Sigmoid colon (tissue), 7 donors: Measurements from ENCODE around the gene GPATCH8. TPM values are rescaled to one million over a fixed set of nuclear protein-coding genes. Genes with fewer than 3 reads are reported as not detected.

Source experiments
- DNase-seq: peaks from one replicate; pipeline ENCODE4 v3.0.0-alpha.2; 2019
- H3K27ac ChIP-seq, 4 donors: fragments of 200-600 bp; sonication (generic); one replicate each; pipeline ENCODE4 v1.5.1; 2016 to 2019; ENCODE audit warnings: mild to moderate bottlenecking in 1 of 4
- H3K27me3 ChIP-seq, 3 donors: fragments of 200-600 bp; sonication (generic); one replicate each; pipeline ENCODE4 v1.5.1; 2019; ENCODE audit warnings: mild to moderate bottlenecking in 1 of 3
- H3K36me3 ChIP-seq, 4 donors: fragments of 200-600 bp; sonication (generic); one replicate each; pipeline ENCODE4 v1.5.1; 2016 to 2019
- H3K4me1 ChIP-seq, 4 donors: fragments of 200-600 bp; sonication (generic); one replicate each; pipeline ENCODE4 v1.5.1; 2017 to 2019
- H3K4me3 ChIP-seq, 4 donors: fragments of 200-600 bp; sonication (generic); one replicate each; pipeline ENCODE4 v1.5.1; 2017 to 2019; ENCODE audit warnings: mild to moderate bottlenecking in 2 of 4, moderate library complexity in 1 of 4
- H3K9me3 ChIP-seq, 4 donors: fragments of 200-600 bp in 3 of 4; sonication (generic) in 3 of 4; one replicate each; pipeline versions ENCODE4 v1.5.1 to v1.6.1; 2013 to 2019
- EP300 ChIP-seq, 4 donors: sonication (generic); formaldehyde crosslinking; IDR thresholded peaks; one replicate each; pipeline ENCODE4 v1.6.1; 2017; ENCODE audit warnings: antibody characterized with exemption in 4 of 4
- POLR2A ChIP-seq, 2 donors: fragments of 450-650 bp; IDR thresholded peaks; one replicate each; pipeline ENCODE4 v1.6.1; 2016; ENCODE audit warnings: antibody characterized with exemption in 2 of 2, mild to moderate bottlenecking in 2 of 2, moderate library complexity in 2 of 2
- POLR2AphosphoS5 ChIP-seq, 4 donors: sonication (generic); formaldehyde crosslinking; IDR thresholded peaks; one replicate each; pipeline ENCODE4 v1.6.1; 2017; ENCODE audit warnings: antibody characterized with exemption in 4 of 4
- WGBS, 2 donors: extraction: QIAGEN DNeasy Blood & Tissue Kit; methylation state at CpG; one replicate each; pipeline ENCODE4 v1.1.7; 2013; 5-methylcytosine and 5-hydroxymethylcytosine counted together
- intact Hi-C: fragments of 100-400 bp; cut with DNase I; formaldehyde crosslinking; loops from one replicate; pipeline ENCODE4 v1.15.1; 2023
- polyA plus RNA-seq, 3 donors: library from polyadenylated mRNA; stranded (reverse); fragments of 200-250 nt; gene quantifications; one replicate each; pipeline ENCODE4 v1.2.3, GENCODE V29; 2013
- total RNA-seq, 4 donors: library from RNA; depleted of rRNA; stranded (reverse); fragments of >200 nt; gene quantifications; one replicate each; pipeline ENCODE4 v1.1.0, GENCODE V29; 2016
- TF ChIP-seq, protein P1 (sequence below), 4 experiments: fragments of 450-650 bp in 3 of 4; fragments of 200-600 bp in 1 of 4; IDR thresholded peaks; one replicate each; pipeline ENCODE4 v1.5.1; 2016 to 2019; ENCODE audit warnings: antibody characterized with exemption in 4 of 4, mild to moderate bottlenecking in 3 of 4, moderate library complexity in 2 of 4
- donor health status: healthy with polysubstance abuse.
- donor health status: Bipolar disorder and iron deficiency.
- donor health status: healthy.

The GPATCH8 gene
- total and polyA plus RNA-seq, 7 donors, result 4.8 to 43.2 (median 27.5) TPM

DNA sequence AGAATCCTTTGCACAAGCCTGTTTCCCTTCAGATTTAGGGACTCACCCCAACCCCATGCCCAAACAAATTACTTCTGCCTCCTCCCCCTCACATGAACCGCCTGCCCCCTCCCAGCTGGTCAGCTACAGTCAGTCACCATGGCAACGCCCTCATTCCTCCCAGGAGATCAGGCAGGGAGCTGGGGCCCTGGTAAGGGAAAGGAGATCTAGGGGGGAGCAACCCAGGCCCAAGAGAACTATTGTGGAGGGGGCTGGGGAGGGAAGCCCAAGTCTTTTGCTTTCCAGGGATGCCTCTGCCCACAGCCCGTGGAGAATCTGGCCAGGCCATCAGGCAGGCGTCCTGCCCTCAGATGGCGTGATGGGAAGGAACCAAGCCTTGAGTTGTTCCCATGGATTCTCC is 142.4 kb downstream of the GPATCH8 start:
- no peak overlapping the region for H3K27ac ChIP-seq
- TF ChIP-seq POLR2AphosphoS5 (IDR thresholded peaks at IDR 0.05) (no peak), POLR2A (IDR thresholded peaks at IDR 0.05) (no peak), EP300 (IDR thresholded peaks at IDR 0.05) (no peak)
- TF ChIP-seq, protein P1, sequence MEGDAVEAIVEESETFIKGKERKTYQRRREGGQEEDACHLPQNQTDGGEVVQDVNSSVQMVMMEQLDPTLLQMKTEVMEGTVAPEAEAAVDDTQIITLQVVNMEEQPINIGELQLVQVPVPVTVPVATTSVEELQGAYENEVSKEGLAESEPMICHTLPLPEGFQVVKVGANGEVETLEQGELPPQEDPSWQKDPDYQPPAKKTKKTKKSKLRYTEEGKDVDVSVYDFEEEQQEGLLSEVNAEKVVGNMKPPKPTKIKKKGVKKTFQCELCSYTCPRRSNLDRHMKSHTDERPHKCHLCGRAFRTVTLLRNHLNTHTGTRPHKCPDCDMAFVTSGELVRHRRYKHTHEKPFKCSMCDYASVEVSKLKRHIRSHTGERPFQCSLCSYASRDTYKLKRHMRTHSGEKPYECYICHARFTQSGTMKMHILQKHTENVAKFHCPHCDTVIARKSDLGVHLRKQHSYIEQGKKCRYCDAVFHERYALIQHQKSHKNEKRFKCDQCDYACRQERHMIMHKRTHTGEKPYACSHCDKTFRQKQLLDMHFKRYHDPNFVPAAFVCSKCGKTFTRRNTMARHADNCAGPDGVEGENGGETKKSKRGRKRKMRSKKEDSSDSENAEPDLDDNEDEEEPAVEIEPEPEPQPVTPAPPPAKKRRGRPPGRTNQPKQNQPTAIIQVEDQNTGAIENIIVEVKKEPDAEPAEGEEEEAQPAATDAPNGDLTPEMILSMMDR (IDR thresholded peaks at IDR 0.05), result no peak
- peaks cover 0 to 18% (median 0%) of the 10 kb centered on the region in 3 donors for H3K27me3 ChIP-seq
- intact Hi-C loops, result no loop called here
- H3K4me1 ChIP-seq, result peaks cover 0 to 23% (median 17%) of the 10 kb centered on the region in 4 donors
- 39 to 65% methylated on average over 5 of the region's 5 CpGs for WGBS, 2 donors
- no peaks in the 10 kb centered on the region for H3K9me3 ChIP-seq
- H3K4me3 ChIP-seq, result no peak overlapping the region
- no peak for DNase-seq
- no peaks in the 10 kb centered on the region for H3K36me3 ChIP-seq

DNA sequence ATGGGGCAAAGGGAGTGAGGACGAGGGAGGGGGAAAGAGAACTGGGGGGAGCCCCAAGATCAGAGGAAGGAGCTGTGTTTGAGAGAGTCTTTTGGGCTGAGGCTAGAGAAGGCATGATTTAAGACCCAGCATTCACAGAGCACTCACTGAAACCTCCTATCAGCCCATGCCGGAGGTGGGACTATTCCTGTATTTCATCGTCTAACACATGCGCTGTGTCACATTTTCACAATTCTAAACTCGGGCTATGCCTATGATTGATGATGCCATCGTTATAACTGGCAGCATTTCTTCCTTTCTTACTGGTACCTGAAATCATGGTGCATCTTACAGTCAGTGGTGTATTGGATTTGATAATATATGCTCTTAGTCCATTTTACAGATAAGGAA is 143.1 kb downstream of the GPATCH8 start:
- DNase-seq, result no peak
- H3K27ac ChIP-seq, result no peak overlapping the region
- H3K4me1 ChIP-seq, result peaks cover 0 to 23% (median 17%) of the 10 kb centered on the region in 4 donors
- no peaks in the 10 kb centered on the region for H3K9me3 ChIP-seq
- WGBS, 2 donors, result 48 to 64% methylated on average over 6 of the region's 6 CpGs
- intact Hi-C loops, result no loop called here
- no peak for TF ChIP-seq POLR2A (IDR thresholded peaks at IDR 0.05)
- TF ChIP-seq, protein P1 (IDR thresholded peaks at IDR 0.05), result no peak
- no peak for TF ChIP-seq EP300 (IDR thresholded peaks at IDR 0.05)
- no peak for TF ChIP-seq POLR2AphosphoS5 (IDR thresholded peaks at IDR 0.05)
- H3K27me3 ChIP-seq, result peaks cover 0 to 18% (median 0%) of the 10 kb centered on the region in 3 donors
- no peak overlapping the region for H3K4me3 ChIP-seq
- H3K36me3 ChIP-seq, result no peaks in the 10 kb centered on the region

DNA sequence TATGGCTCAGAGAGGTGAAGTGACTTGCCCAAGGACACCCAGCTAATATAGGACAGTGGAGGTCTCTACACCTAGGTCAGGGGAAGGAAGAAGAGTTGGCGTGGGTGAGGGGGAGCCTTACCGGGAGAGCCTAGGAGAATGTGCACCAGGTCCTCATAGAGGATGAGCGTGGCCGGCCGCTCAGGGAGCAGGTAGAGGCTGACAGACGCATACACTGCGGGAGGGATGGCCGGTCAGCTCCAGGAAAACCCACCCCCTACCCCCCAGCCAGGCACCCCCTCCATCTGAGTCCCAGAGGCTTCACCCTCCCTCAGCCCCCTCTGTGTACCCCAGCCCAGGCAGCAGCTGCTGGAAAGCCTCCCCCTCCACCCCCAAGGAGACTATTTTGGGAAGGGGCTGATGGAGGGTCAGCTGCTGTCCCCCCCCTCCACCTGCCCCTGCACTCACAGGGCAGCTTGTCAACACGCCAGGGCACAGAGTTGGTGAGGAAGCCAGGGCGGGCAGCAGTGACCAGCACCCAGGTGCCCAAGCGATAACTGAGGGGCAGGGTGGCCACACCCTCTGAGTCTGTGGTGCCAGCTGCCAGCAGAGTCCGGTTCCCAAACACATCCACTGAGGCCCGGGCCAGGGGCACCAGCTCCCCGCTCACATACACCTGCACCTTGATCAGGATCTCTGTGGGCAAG is 143.6 kb downstream of the GPATCH8 start:
- intact Hi-C loops, result no loop called here
- Histone ChIP-seq H3K9me3 (no peaks in the 10 kb centered on the region), H3K4me1 (peaks cover 0 to 23% (median 17%) of the 10 kb centered on the region in 4 donors), H3K36me3 (no peaks in the 10 kb centered on the region), H3K27me3 (peaks cover 0 to 14% (median 0%) of the 10 kb centered on the region in 3 donors), H3K4me3 (no peak overlapping the region), H3K27ac (no peak overlapping the region)
- no peak for DNase-seq
- TF ChIP-seq POLR2AphosphoS5 (IDR thresholded peaks at IDR 0.05) (no peak), POLR2A (IDR thresholded peaks at IDR 0.05) (no peak), EP300 (IDR thresholded peaks at IDR 0.05) (no peak)
- TF ChIP-seq, protein P1 (IDR thresholded peaks at IDR 0.05), result no peak
- WGBS, 2 donors, result 65 to 86% methylated on average over 14 of the region's 14 CpGs

DNA sequence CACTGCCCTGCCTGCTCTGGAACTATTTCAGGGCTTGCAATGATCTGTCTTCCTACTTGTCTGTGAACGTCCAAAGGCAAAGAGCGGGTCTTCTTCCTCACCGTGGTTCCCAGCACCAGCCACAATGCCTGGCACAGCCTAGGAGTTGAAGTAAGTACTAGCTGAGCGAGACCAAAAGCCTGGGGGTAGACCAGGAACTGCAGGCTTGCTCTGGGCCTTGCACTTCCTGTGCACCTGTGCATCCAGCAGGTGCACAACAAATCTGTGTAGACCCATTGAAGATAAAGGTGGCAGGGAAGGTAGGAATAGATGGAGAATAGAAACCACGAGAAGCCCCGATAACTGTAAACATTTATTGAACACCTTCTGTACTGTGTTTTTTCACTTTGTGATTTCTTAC is 144.2 kb downstream of the GPATCH8 start:
- intact Hi-C loops, result no loop called here
- WGBS, 2 donors, result 62 to 66% methylated on average over 6 of the region's 6 CpGs

More for the DNA sequence above, 144.2 kb downstream of the GPATCH8 start:
- Histone ChIP-seq H3K27ac (no peak overlapping the region), H3K4me1 (peaks cover 0 to 20% (median 15%) of the 10 kb centered on the region in 4 donors), H3K36me3 (no peaks in the 10 kb centered on the region), H3K4me3 (no peak overlapping the region), H3K27me3 (peaks cover 0 to 14% (median 0%) of the 10 kb centered on the region in 3 donors), H3K9me3 (no peaks in the 10 kb centered on the region)
- DNase-seq, result no peak
- TF ChIP-seq POLR2AphosphoS5 (IDR thresholded peaks at IDR 0.05) (no peak), EP300 (IDR thresholded peaks at IDR 0.05) (no peak), POLR2A (IDR thresholded peaks at IDR 0.05) (no peak)
- TF ChIP-seq, protein P1 (IDR thresholded peaks at IDR 0.05), result no peak
